ENCODE data around the gene ZNF157.
"Not testable (repeated sequence)": the region's sequence is repeated elsewhere in the genome, so short reads cannot be mapped to it uniquely, and the experiment has no call there.

Gene ZNF157

GRCh38 chrX:47360423-47361179 is 9.8 kb upstream of the ZNF157 start:
- DNase-seq (ENCODE audit: low spot score) = no peak
- peak overlapping the region; percentile 79 for H3K27ac ChIP-seq
- CTCF ChIA-PET = no interaction called here
- TF ChIP-seq, protein P1, sequence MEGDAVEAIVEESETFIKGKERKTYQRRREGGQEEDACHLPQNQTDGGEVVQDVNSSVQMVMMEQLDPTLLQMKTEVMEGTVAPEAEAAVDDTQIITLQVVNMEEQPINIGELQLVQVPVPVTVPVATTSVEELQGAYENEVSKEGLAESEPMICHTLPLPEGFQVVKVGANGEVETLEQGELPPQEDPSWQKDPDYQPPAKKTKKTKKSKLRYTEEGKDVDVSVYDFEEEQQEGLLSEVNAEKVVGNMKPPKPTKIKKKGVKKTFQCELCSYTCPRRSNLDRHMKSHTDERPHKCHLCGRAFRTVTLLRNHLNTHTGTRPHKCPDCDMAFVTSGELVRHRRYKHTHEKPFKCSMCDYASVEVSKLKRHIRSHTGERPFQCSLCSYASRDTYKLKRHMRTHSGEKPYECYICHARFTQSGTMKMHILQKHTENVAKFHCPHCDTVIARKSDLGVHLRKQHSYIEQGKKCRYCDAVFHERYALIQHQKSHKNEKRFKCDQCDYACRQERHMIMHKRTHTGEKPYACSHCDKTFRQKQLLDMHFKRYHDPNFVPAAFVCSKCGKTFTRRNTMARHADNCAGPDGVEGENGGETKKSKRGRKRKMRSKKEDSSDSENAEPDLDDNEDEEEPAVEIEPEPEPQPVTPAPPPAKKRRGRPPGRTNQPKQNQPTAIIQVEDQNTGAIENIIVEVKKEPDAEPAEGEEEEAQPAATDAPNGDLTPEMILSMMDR (conservative IDR thresholded peaks at IDR 0.05; ENCODE audit: low read depth) = no peak
- POLR2A ChIA-PET (ENCODE audit: low non-redundant PET) = no interaction called here

GRCh38 chrX:47361538-47362511 is 8.6 kb upstream of the ZNF157 start:
- DNase-seq (ENCODE audit: low spot score) = peak; percentile 88
- ChIA-PET CTCF (no interaction called here), POLR2A (ENCODE audit: low non-redundant PET) (no interaction called here)
- H3K27ac ChIP-seq = peak overlapping the region; percentile 79
- TF ChIP-seq, protein P1 (conservative IDR thresholded peaks at IDR 0.05; ENCODE audit: low read depth) = no peak

- ChIA-PET POLR2A (ENCODE audit: low non-redundant PET) (no interaction called here), CTCF (no interaction called here)
- H3K27ac ChIP-seq = peak overlapping the region; percentile 70
- TF ChIP-seq, protein P1 (conservative IDR thresholded peaks at IDR 0.05; ENCODE audit: low read depth) = no peak
- DNase-seq (ENCODE audit: low spot score) = peak; percentile 31
These were observed 4.2 kb upstream of the ZNF157 start for GRCh38 chrX:47366041-47366722.

DNA sequence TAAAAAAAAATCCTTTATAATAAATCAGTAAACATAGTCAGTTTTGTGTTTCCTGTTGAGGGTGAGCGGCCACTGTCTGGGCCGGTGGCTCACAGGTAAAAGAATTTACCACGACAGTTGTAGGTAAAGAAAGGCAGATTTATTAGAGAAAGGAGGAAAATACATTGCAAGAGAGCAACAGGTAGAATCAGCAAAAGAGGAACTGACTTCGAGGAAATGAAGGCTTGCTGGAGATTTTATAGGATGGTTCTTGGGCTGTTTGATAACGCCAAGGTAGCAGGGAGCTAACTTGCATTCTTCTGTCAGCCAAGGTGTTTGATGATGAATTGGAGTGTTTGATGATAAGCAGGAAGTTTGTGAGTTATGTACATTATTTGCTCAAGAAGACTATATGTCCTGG is 2.8 kb downstream of the ZNF157 start:
- POLR2A ChIA-PET (ENCODE audit: low non-redundant PET) = no interaction called here
- CTCF ChIA-PET = no interaction called here
- DNase-seq (ENCODE audit: low spot score) = no peak
- TF ChIP-seq, protein P1 (conservative IDR thresholded peaks at IDR 0.05; ENCODE audit: low read depth) = no peak
- H3K27ac ChIP-seq = no peak overlapping the region

DNA sequence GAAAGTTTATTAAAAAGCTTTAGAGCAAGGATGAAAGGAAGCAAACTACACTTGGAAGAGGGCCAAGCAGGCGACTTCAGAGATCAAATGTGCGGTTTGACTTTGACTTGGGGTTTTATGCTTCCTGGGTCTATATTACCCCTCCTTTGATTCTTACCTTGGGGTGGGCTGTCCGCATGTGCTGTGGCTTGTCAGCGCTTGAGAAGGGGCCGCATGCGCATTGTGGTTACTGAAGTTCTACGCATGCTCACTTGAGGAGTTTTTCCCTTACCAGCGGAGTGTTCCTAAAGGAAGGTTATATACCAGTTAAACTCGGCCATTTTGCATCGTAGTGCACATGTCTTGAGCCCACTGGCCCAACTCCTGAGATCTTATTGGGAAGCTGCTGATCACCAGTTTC is 9.9 kb downstream of the ZNF157 start:
- H3K27ac ChIP-seq = no peak overlapping the region
- POLR2A ChIA-PET (ENCODE audit: low non-redundant PET) = no interaction called here
- CTCF ChIA-PET = no interaction called here
- no peak for DNase-seq (ENCODE audit: low spot score)
- TF ChIP-seq, protein P1 (conservative IDR thresholded peaks at IDR 0.05; ENCODE audit: low read depth) = no peak

DNA sequence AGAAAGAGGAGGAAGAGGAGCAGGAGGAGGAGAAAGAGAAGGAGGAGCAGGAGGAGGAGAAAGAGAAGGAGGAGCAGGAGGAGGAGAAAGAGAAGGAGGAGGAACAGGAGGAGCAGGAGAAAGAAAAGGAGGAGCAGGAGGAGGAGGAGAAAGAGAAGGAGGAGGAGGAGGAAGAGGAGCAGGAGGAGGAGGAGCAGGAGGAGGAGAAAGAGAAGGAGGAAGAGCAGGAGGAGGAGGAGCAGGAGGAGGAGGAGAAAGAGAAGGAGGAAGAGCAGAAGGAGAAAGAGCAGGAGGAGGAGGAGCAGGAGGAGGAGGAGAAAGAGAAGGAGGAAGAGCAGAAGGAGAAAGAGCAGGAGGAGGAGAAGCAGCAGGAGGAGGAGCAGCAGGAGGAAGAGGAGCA is 10.5 kb downstream of the ZNF157 start:
- CTCF ChIA-PET; DNase-seq (ENCODE audit: low spot score); H3K27ac ChIP-seq; POLR2A ChIA-PET (ENCODE audit: low non-redundant PET): not testable (repeated sequence)
